SK-N-SH (cell line): Measurements from ENCODE around the gene CCDC57. TPM values are rescaled to one million over a fixed set of nuclear protein-coding genes. Genes with fewer than 3 reads are reported as not detected.

Source experiments
- CTCF ChIA-PET: fragments of 300-600, 350-600 bp; formaldehyde crosslinking; extraction: SDS; loops from one replicate; lab custom pipeline; 2021; lab: Yijun Ruan, JAX
- POLR2A ChIA-PET: fragments of 350-600 bp; sonication (Branson Sonifier 250); formaldehyde crosslinking; extraction: SDS; loops from one replicate; lab custom pipeline; 2020; ENCODE audit warnings: antibody characterized with exemption, inconsistent platforms; lab: Yijun Ruan, JAX
- DNase-seq: peaks from one replicate; pipeline ENCODE4 v3.0.0; 2012
- H2AFZ ChIP-seq: fragments of 200-600 bp; sonication (generic); 2 replicates; pipeline ENCODE4 v1.8.1; 2016; ENCODE audit warnings: antibody characterized with exemption, mild to moderate bottlenecking, low read depth
- H3F3A ChIP-seq: fragments of 200-600 bp; sonication (generic); replicated peaks from 2 replicates; pipeline ENCODE3; 2016; ENCODE audit warnings: antibody characterized with exemption, mild to moderate bottlenecking; ENCODE audit not compliant: insufficient read depth
- H3K27ac ChIP-seq, 2 experiments: fragments of 200-500 bp in 1 of 2; fragments of 200-600 bp in 1 of 2; sonication (Bioruptor generic) in 1 of 2; sonication (generic), shearing (Covaris generic) in 1 of 2; 2 replicates each; pipeline versions ENCODE4 v1.5.1 to v1.6.1; 2014 to 2016; ENCODE audit warnings: low read depth in 2 of 2, inconsistent platforms in 1 of 2, low read length in 1 of 2, mild to moderate bottlenecking in 1 of 2, mixed read lengths in 1 of 2
- H3K27me3 ChIP-seq: fragments of 200-600 bp; sonication (generic), shearing (Covaris generic); 2 replicates; pipeline ENCODE4 v1.6.1; 2016; ENCODE audit warnings: mixed run types; ENCODE audit not compliant: insufficient read depth
- H3K36me3 ChIP-seq, 2 experiments: fragments of 200-500 bp in 1 of 2; fragments of 200-600 bp in 1 of 2; sonication (Bioruptor generic) in 1 of 2; sonication (generic) in 1 of 2; replicated peaks in 1 of 2; 2 replicates each; pipeline versions ENCODE3 to v1.5.1; 2014 to 2016; ENCODE audit warnings: low read length in 1 of 2, mild to moderate bottlenecking in 1 of 2; ENCODE audit not compliant: insufficient read depth in 2 of 2, control insufficient read depth in 1 of 2
- H3K4me1 ChIP-seq, 2 experiments: fragments of 200-500 bp in 1 of 2; fragments of 200-600 bp in 1 of 2; sonication (Bioruptor generic) in 1 of 2; sonication (generic), shearing (Covaris generic) in 1 of 2; 2 replicates each; pipeline versions ENCODE4 v1.5.1 to v1.6.1; 2014 to 2016; ENCODE audit warnings: low read depth in 1 of 2, low read length in 1 of 2, mixed run types in 1 of 2; ENCODE audit not compliant: insufficient read depth in 2 of 2, control insufficient read depth in 1 of 2
- H3K4me2 ChIP-seq: fragments of 200-600 bp; sonication (generic), shearing (Covaris generic); 2 replicates; pipeline ENCODE4 v1.6.1; 2017; ENCODE audit warnings: mixed run types
- H3K4me3 ChIP-seq, 2 experiments: fragments of 200-500 bp in 1 of 2; fragments of 200-600 bp in 1 of 2; sonication (Bioruptor generic) in 1 of 2; sonication (generic), shearing (Covaris generic) in 1 of 2; 2 replicates each; pipeline versions ENCODE4 v1.5.1 to v1.8.1; 2014 to 2016; ENCODE audit warnings: low read depth in 2 of 2, inconsistent platforms in 1 of 2, low read length in 1 of 2, mild to moderate bottlenecking in 1 of 2, mixed read lengths in 1 of 2, moderate library complexity in 1 of 2
- H3K79me2 ChIP-seq: fragments of 200-600 bp; sonication (generic); 2 replicates; pipeline ENCODE4 v1.8.1; 2017; ENCODE audit warnings: mild to moderate bottlenecking; ENCODE audit not compliant: insufficient read depth
- H3K9ac ChIP-seq: fragments of 200-600 bp; sonication (generic); 2 replicates; pipeline ENCODE4 v1.6.1; 2017; ENCODE audit warnings: mixed run types
- H3K9me2 ChIP-seq: fragments of 200-600 bp; sonication (generic); 2 replicates; pipeline ENCODE4 v1.6.1; 2017; ENCODE audit warnings: mixed run types
- H3K9me3 ChIP-seq: fragments of 200-600 bp; sonication (generic); 2 replicates; pipeline ENCODE4 v1.6.1; 2017; ENCODE audit warnings: mixed run types, mild to moderate bottlenecking, moderate library complexity
- H4K20me1 ChIP-seq: fragments of 200-600 bp; sonication (generic); 2 replicates; pipeline ENCODE4 v1.6.1; 2017; ENCODE audit warnings: mild to moderate bottlenecking, mixed run types; ENCODE audit not compliant: insufficient read depth
- CHD2 ChIP-seq: fragments of 150-350 bp; IDR thresholded peaks from 2 replicates; pipeline ENCODE4 v1.6.1; 2018; ENCODE audit warnings: low read length; ENCODE audit not compliant: partially characterized antibody
- EP300 ChIP-seq, 2 experiments: IDR thresholded peaks; 2 replicates each; pipeline versions ENCODE4 v1.4.0 to v1.6.1; 2012; ENCODE audit warnings: borderline replicate concordance in 1 of 2, low read depth in 1 of 2, low read length in 1 of 2
- FOXJ3 ChIP-seq: sonication (generic); formaldehyde crosslinking; IDR thresholded peaks from 2 replicates; pipeline ENCODE4 v1.5.1; 2020; ENCODE audit warnings: mild to moderate bottlenecking, missing genetic modification reagents
- GABPA ChIP-seq: IDR thresholded peaks from 2 replicates; pipeline ENCODE4 v1.4.0; 2012; ENCODE audit warnings: low read depth, mild to moderate bottlenecking
- JUND ChIP-seq: IDR thresholded peaks from 2 replicates; pipeline ENCODE4 v1.4.0; 2012
- NFIC ChIP-seq: IDR thresholded peaks from 2 replicates; pipeline ENCODE4 v1.4.0; 2012; ENCODE audit warnings: borderline replicate concordance
- REST ChIP-seq: IDR thresholded peaks from 2 replicates; pipeline ENCODE4 v1.6.1; 2012; ENCODE audit warnings: mild to moderate bottlenecking, low read depth, low read length, moderate library complexity
- SIN3A ChIP-seq: IDR thresholded peaks from 2 replicates; pipeline ENCODE4 v1.6.1; 2012; ENCODE audit warnings: low read depth, mild to moderate bottlenecking, low read length, moderate library complexity, borderline replicate concordance
- SMC3 ChIP-seq: IDR thresholded peaks from 2 replicates; pipeline ENCODE4 v1.6.1; 2012; ENCODE audit warnings: low read depth, low read length, improper control_type of control experiment
- TAF1 ChIP-seq: IDR thresholded peaks from 2 replicates; pipeline ENCODE4 v1.6.1; 2012; ENCODE audit warnings: low read depth, mild to moderate bottlenecking, low read length, moderate library complexity, borderline replicate concordance
- TCF12 ChIP-seq: IDR thresholded peaks from 2 replicates; pipeline ENCODE4 v1.4.0; 2012
- TEAD4 ChIP-seq: IDR thresholded peaks from 2 replicates; pipeline ENCODE4 v1.4.0; 2012; ENCODE audit warnings: mild to moderate bottlenecking, borderline replicate concordance; ENCODE audit not compliant: insufficient read depth
- YY1 ChIP-seq: IDR thresholded peaks from 2 replicates; pipeline ENCODE4 v1.4.0; 2012; ENCODE audit warnings: low read depth, mild to moderate bottlenecking
- WGBS: methylation state at CpG from one replicate; pipeline ENCODE4 v1.1.6; 2017; ENCODE audit warnings: low lambda C conversion rate; 5-methylcytosine and 5-hydroxymethylcytosine counted together
- polyA plus RNA-seq, 3 experiments: library from polyadenylated mRNA; depleted of rRNA; stranded (reverse); fragments of >200 nt; gene quantifications; 2 replicates each; pipeline ENCODE4 v1.2.3, GENCODE V29; 2012
- TF ChIP-seq, protein P1 (sequence below): fragments of 150-350 bp; IDR thresholded peaks from 2 replicates; pipeline ENCODE4 v1.6.1; 2017; ENCODE audit warnings: antibody characterized with exemption, low read length, low read depth, borderline replicate concordance
- TF ChIP-seq, protein P2 (sequence below): fragments of 200-600 bp; sonication (generic); IDR thresholded peaks from 2 replicates; pipeline ENCODE4 v1.6.1; 2017; ENCODE audit warnings: antibody characterized with exemption, mild to moderate bottlenecking, moderate library complexity
- TF ChIP-seq, protein P3 (sequence below): IDR thresholded peaks from 2 replicates; pipeline ENCODE4; 2012
- TF ChIP-seq, protein P4 (sequence below): IDR thresholded peaks from 2 replicates; pipeline ENCODE4 v1.4.0; 2012; ENCODE audit warnings: low read depth
- TF ChIP-seq, protein P5 (sequence below): fragments of 150-350 bp; IDR thresholded peaks from 2 replicates; pipeline ENCODE4 v1.6.1; 2016; ENCODE audit warnings: mild to moderate bottlenecking, low read depth, low read length

Gene CCDC57
- polyA plus RNA-seq, 1 of the 3 experiments (the other 2 are of a cell fraction), result 68.6 TPM

DNA sequence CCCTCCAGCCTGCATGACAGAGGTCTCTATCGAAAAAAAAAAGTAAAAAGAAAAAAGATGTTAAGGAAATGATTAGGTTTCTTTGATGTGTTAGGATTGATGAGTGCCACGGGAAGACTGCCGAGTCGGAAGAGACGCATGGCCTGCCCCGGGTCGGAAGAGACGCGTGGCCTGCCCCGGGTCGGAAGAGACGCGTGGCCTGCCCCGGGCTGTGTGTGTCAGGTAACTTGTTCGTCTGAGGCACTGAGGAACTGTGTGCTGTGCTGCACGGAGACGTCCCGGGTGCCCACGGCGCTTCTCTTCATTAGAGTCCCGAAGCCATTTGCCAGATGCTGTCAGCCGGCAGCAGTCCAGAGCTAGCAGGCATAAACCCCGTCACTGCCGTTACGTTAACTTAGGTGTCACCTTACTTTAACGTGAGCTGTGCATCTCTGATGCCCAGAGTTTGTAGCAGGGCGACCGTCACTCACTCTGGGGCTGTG lies 74.1 kb downstream of the CCDC57 start:
- Histone ChIP-seq H3K79me2 (no peaks in the 10 kb centered on the region), H3K27me3 (no peaks in the 10 kb centered on the region), H4K20me1 (no peaks in the 10 kb centered on the region), H3K9me3 (no peaks in the 10 kb centered on the region), H3F3A (no peaks in the 10 kb centered on the region), H3K9me2 (no peaks in the 10 kb centered on the region), H3K4me1 (no peaks in the 10 kb centered on the region), H3K36me3 (peaks cover 0 to 8% of the 10 kb centered on the region in 2 experiments), H3K4me3 (no peak overlapping the region), H3K27ac (no peak overlapping the region), H3K4me2 (no peak overlapping the region), H2AFZ (no peak overlapping the region), H3K9ac (no peak overlapping the region)
- 89% methylated on average over 28 of the region's 28 CpGs for WGBS
- ChIA-PET POLR2A (no interaction called here), CTCF (interaction anchor here (0.8 to 1.6 kb wide), 5 partner anchors 14 to 179 kb away, joined by 3 to 5 read pairs (median 3); partner anchors contain the start of gene FASN)
- no peak for TF ChIP-seq SIN3A
- no peak for TF ChIP-seq EP300 (IDR thresholded peaks at IDR 0.05; ENCODE audit: borderline replicate concordance in 1 of 2, low read depth in 1 of 2, low read length in 1 of 2)
- no peak for TF ChIP-seq TCF12
- TF ChIP-seq JUND, result no peak
- no peak for TF ChIP-seq NFIC
- TF ChIP-seq YY1, result no peak
- TF ChIP-seq, protein P1, sequence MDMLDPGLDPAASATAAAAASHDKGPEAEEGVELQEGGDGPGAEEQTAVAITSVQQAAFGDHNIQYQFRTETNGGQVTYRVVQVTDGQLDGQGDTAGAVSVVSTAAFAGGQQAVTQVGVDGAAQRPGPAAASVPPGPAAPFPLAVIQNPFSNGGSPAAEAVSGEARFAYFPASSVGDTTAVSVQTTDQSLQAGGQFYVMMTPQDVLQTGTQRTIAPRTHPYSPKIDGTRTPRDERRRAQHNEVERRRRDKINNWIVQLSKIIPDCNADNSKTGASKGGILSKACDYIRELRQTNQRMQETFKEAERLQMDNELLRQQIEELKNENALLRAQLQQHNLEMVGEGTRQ, result no peak
- TF ChIP-seq, protein P2, sequence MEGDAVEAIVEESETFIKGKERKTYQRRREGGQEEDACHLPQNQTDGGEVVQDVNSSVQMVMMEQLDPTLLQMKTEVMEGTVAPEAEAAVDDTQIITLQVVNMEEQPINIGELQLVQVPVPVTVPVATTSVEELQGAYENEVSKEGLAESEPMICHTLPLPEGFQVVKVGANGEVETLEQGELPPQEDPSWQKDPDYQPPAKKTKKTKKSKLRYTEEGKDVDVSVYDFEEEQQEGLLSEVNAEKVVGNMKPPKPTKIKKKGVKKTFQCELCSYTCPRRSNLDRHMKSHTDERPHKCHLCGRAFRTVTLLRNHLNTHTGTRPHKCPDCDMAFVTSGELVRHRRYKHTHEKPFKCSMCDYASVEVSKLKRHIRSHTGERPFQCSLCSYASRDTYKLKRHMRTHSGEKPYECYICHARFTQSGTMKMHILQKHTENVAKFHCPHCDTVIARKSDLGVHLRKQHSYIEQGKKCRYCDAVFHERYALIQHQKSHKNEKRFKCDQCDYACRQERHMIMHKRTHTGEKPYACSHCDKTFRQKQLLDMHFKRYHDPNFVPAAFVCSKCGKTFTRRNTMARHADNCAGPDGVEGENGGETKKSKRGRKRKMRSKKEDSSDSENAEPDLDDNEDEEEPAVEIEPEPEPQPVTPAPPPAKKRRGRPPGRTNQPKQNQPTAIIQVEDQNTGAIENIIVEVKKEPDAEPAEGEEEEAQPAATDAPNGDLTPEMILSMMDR, result no peak
- no peak for TF ChIP-seq REST
- TF ChIP-seq TEAD4, result no peak
- TF ChIP-seq FOXJ3, result no peak
- TF ChIP-seq, protein P3, sequence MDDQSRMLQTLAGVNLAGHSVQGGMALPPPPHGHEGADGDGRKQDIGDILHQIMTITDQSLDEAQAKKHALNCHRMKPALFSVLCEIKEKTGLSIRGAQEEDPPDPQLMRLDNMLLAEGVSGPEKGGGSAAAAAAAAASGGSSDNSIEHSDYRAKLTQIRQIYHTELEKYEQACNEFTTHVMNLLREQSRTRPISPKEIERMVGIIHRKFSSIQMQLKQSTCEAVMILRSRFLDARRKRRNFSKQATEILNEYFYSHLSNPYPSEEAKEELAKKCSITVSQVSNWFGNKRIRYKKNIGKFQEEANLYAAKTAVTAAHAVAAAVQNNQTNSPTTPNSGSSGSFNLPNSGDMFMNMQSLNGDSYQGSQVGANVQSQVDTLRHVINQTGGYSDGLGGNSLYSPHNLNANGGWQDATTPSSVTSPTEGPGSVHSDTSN, result no peak
- no peak for TF ChIP-seq TAF1
- TF ChIP-seq, protein P4, sequence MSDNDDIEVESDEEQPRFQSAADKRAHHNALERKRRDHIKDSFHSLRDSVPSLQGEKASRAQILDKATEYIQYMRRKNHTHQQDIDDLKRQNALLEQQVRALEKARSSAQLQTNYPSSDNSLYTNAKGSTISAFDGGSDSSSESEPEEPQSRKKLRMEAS, result no peak
- no peak for TF ChIP-seq CHD2
- TF ChIP-seq, protein P5, sequence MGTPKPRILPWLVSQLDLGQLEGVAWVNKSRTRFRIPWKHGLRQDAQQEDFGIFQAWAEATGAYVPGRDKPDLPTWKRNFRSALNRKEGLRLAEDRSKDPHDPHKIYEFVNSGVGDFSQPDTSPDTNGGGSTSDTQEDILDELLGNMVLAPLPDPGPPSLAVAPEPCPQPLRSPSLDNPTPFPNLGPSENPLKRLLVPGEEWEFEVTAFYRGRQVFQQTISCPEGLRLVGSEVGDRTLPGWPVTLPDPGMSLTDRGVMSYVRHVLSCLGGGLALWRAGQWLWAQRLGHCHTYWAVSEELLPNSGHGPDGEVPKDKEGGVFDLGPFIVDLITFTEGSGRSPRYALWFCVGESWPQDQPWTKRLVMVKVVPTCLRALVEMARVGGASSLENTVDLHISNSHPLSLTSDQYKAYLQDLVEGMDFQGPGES, result no peak
- TF ChIP-seq GABPA, result no peak
- no peak for TF ChIP-seq SMC3
- DNase-seq, result peak; percentile 17
